Measurements from ENCODE around the gene KCTD1.
A peak's percentile ranks its signal among the peaks of the same experiment; 100 is the strongest.

DNA sequence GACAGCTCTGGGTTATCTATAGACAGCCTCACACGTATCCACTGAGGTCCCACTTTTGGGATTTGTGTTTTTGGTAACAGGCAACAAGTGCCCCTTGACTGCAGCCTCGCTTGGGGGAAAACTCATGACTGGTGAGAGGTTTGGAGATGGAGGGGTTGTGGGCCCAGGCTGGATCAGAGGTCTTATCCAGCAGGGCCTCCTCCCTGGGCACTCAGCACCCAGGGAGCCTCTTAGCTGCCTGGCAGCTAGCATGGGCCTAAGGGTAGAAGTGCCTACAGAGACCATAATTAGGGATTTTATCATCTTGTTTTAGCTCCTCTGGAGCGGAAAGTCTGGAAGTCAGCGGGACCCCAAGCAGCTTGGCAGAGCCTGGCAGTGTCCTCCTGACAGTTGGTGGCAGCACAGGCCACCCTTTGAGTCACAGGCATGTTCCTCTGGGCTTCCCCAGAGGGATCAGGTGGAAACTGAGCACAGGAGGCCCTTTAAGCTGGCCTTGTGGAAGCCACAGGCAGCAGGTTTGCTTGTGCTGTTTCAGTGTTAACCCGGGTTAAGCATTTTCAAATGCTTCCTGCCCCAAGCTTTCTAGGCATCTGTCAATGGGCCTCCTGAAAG is 143.1 kb downstream of the KCTD1 start:
- no peak for TF ChIP-seq POLR2A (IDR thresholded peaks at IDR 0.05)
- TF ChIP-seq, protein P1, sequence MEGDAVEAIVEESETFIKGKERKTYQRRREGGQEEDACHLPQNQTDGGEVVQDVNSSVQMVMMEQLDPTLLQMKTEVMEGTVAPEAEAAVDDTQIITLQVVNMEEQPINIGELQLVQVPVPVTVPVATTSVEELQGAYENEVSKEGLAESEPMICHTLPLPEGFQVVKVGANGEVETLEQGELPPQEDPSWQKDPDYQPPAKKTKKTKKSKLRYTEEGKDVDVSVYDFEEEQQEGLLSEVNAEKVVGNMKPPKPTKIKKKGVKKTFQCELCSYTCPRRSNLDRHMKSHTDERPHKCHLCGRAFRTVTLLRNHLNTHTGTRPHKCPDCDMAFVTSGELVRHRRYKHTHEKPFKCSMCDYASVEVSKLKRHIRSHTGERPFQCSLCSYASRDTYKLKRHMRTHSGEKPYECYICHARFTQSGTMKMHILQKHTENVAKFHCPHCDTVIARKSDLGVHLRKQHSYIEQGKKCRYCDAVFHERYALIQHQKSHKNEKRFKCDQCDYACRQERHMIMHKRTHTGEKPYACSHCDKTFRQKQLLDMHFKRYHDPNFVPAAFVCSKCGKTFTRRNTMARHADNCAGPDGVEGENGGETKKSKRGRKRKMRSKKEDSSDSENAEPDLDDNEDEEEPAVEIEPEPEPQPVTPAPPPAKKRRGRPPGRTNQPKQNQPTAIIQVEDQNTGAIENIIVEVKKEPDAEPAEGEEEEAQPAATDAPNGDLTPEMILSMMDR (IDR thresholded peaks at IDR 0.05) = peak in 3 of 4 donors; percentile 22 to 39 (median 38)
